Endodermal cell (in vitro differentiated cells): ENCODE measurements around the gene CFAP46. TPM values are rescaled to one million over a fixed set of nuclear protein-coding genes. Genes with fewer than 3 reads are reported as not detected.

ENCODE experiments used
- DNase-seq: peaks from one replicate; pipeline ENCODE4 v3.0.0-alpha.2; 2017
- H3K27ac ChIP-seq: 2 replicates; pipeline ENCODE4 v1.5.1; 2013; ENCODE audit warnings: mild to moderate bottlenecking, low read depth, low read length, moderate library complexity
- H3K27me3 ChIP-seq: 2 replicates; pipeline ENCODE4 v1.6.1; 2013; ENCODE audit warnings: mild to moderate bottlenecking, low read length, moderate library complexity; ENCODE audit not compliant: insufficient read depth, control insufficient read depth, poor library complexity, severe bottlenecking
- H3K36me3 ChIP-seq: 2 replicates; pipeline ENCODE4 v1.7.0; 2013; ENCODE audit warnings: mild to moderate bottlenecking, low read length, moderate library complexity; ENCODE audit not compliant: control insufficient read depth, insufficient read depth
- H3K4me1 ChIP-seq: one replicate; pipeline ENCODE4 v1.7.0; 2013; ENCODE audit warnings: low read length; ENCODE audit not compliant: control insufficient read depth, insufficient read depth
- H3K4me3 ChIP-seq: 2 replicates; pipeline ENCODE4 v1.5.1; 2013; ENCODE audit warnings: mild to moderate bottlenecking, low read length, moderate library complexity
- H3K9ac ChIP-seq: 2 replicates; pipeline ENCODE4 v1.6.1; 2013; ENCODE audit warnings: mild to moderate bottlenecking, low read length, moderate library complexity; ENCODE audit not compliant: poor library complexity, severe bottlenecking; ENCODE audit errors: extremely low read depth
- H3K9me3 ChIP-seq: 2 replicates; pipeline ENCODE4 v1.6.1; 2013; ENCODE audit warnings: mild to moderate bottlenecking, low read length, moderate library complexity; ENCODE audit not compliant: control insufficient read depth
- H3K27ac Mint-ChIP-seq: 2 replicates; pipeline ENCODE4 v1.8.0; 2020; ENCODE audit warnings: mixed read lengths
- H3K27me3 Mint-ChIP-seq: 2 replicates; pipeline ENCODE4 v1.8.0; 2021; ENCODE audit warnings: mild to moderate bottlenecking, mixed read lengths; ENCODE audit not compliant: insufficient read depth
- H3K36me3 Mint-ChIP-seq: 2 replicates; pipeline ENCODE4 v1.8.0; 2020; ENCODE audit warnings: low read depth, mixed read lengths
- H3K4me1 Mint-ChIP-seq: 2 replicates; pipeline ENCODE4 v1.8.0; 2020; ENCODE audit warnings: mixed read lengths
- H3K4me3 Mint-ChIP-seq: 2 replicates; pipeline ENCODE4 v1.8.0; 2020; ENCODE audit warnings: mild to moderate bottlenecking, moderate library complexity, mixed read lengths
- H3K9me3 Mint-ChIP-seq: 2 replicates; pipeline ENCODE4 v1.8.0; 2020; ENCODE audit warnings: mild to moderate bottlenecking, mixed read lengths
- WGBS, 2 experiments: methylation state at CpG; one replicate each; pipeline versions ENCODE4 v1.1.5 to v1.1.7; 2013; ENCODE audit warnings: missing lambda C conversion rate in 2 of 2, mixed read lengths in 1 of 2; ENCODE audit not compliant: insufficient coverage in 1 of 2, insufficient read length in 1 of 2; 5-methylcytosine and 5-hydroxymethylcytosine counted together
- total RNA-seq, 2 donors: library from RNA; stranded (reverse); fragmentation: NEBNext Ultra II Directional in 1 of 2; extraction: Animal tissue kit (Norgen Biotek cat#: 25700) in 1 of 2; gene quantifications; 2 replicates in 1 of 2; 3 replicates in 1 of 2; pipeline ENCODE4 v1.2.1, GENCODE V29; 2021
- TF ChIP-seq, protein P1 (sequence below): fragments of 200-600 bp; sonication (generic); conservative IDR thresholded peaks from 2 replicates; pipeline ENCODE4 v1.5.0; 2021; ENCODE audit warnings: antibody characterized with exemption, mild to moderate bottlenecking

The CFAP46 gene
- total RNA-seq, 2 donors from 2014 or later, result 9.9 to 10.5 TPM

- Mint-ChIP-seq H3K27me3 (peaks cover 64% of the 10 kb centered on the region), H3K27ac (no peak overlapping the region), H3K36me3 (no peaks in the 10 kb centered on the region), H3K4me3 (peak overlapping the region; percentile 35), H3K9me3 (peaks cover 2% of the 10 kb centered on the region), H3K4me1 (no peaks in the 10 kb centered on the region)
- peaks cover 77% of the 10 kb centered on the region for H3K27me3 ChIP-seq
- H3K36me3 ChIP-seq, result no peaks in the 10 kb centered on the region
- no peaks in the 10 kb centered on the region for H3K9me3 ChIP-seq
- H3K9ac ChIP-seq, result no peak overlapping the region
- DNase-seq, result peak; percentile 71
- 9 to 10% methylated on average over 11 to 30 of the region's 30 CpGs for WGBS, 2 experiments
- TF ChIP-seq, protein P1, sequence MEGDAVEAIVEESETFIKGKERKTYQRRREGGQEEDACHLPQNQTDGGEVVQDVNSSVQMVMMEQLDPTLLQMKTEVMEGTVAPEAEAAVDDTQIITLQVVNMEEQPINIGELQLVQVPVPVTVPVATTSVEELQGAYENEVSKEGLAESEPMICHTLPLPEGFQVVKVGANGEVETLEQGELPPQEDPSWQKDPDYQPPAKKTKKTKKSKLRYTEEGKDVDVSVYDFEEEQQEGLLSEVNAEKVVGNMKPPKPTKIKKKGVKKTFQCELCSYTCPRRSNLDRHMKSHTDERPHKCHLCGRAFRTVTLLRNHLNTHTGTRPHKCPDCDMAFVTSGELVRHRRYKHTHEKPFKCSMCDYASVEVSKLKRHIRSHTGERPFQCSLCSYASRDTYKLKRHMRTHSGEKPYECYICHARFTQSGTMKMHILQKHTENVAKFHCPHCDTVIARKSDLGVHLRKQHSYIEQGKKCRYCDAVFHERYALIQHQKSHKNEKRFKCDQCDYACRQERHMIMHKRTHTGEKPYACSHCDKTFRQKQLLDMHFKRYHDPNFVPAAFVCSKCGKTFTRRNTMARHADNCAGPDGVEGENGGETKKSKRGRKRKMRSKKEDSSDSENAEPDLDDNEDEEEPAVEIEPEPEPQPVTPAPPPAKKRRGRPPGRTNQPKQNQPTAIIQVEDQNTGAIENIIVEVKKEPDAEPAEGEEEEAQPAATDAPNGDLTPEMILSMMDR, result no peak
- H3K4me1 ChIP-seq, result no peaks in the 10 kb centered on the region
- H3K4me3 ChIP-seq, result no peak overlapping the region
- no peak overlapping the region for H3K27ac ChIP-seq
Observed at GRCh38 chr10:132788831-132789219, 153.5 kb downstream of the CFAP46 start.

DNA sequence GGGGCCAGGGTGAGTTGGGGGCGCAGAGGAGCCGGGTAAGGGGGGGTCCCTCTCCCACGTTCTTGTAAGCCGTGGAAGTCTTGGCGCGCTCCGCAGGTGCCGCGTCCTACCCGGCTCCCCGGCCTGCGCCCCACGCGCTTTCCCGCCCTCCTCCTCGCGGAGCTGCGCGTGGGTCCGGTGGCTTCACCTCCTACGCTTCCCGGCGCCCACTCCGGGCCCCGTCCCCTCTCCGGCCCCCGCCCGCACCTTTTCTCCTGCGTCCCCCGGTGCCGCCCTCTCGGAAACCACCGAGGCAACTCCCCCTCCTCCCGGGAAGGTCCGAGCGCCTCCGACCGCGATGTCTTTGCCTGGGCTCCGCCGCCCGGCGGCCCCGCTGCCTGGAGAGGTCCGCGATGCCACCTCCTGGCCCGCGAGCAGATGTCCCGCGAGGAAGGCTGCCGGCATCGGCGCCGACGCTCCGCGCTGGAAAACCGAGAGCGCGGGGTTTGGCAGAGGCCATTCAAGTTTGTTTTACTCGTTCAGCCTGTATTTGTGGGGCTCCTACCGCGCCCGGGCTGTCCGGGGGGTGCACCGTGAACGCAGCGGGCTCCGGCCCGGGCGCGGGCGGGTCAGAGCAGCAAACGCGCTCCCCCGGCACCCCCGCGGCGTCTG is 154.1 kb downstream of the CFAP46 start:
- peaks cover 69% of the 10 kb centered on the region for H3K27me3 Mint-ChIP-seq
- Histone ChIP-seq H3K9me3 (no peaks in the 10 kb centered on the region), H3K36me3 (no peaks in the 10 kb centered on the region), H3K27ac (no peak overlapping the region), H3K27me3 (peaks cover 82% of the 10 kb centered on the region), H3K4me3 (no peak overlapping the region), H3K4me1 (no peaks in the 10 kb centered on the region), H3K9ac (no peak overlapping the region)
- H3K4me1 Mint-ChIP-seq, result no peaks in the 10 kb centered on the region
- WGBS, 2 experiments, result 3 to 4% methylated on average over 41 to 79 of the region's 79 CpGs
- TF ChIP-seq, protein P1, result peak; percentile 50
- peak; percentile 77 for DNase-seq
- peak overlapping the region; percentile 35 for H3K4me3 Mint-ChIP-seq
- H3K27ac Mint-ChIP-seq, result no peak overlapping the region
- H3K36me3 Mint-ChIP-seq, result peaks cover 4% of the 10 kb centered on the region
- peaks cover 2% of the 10 kb centered on the region for H3K9me3 Mint-ChIP-seq

GRCh38 chr10:132787495-132788179 is 154.7 kb downstream of the CFAP46 start:
- DNase-seq, result peak; percentile 90
- Histone ChIP-seq H3K9me3 (no peaks in the 10 kb centered on the region), H3K4me1 (no peaks in the 10 kb centered on the region), H3K27me3 (peaks cover 89% of the 10 kb centered on the region), H3K27ac (no peak overlapping the region), H3K36me3 (no peaks in the 10 kb centered on the region), H3K9ac (no peak overlapping the region), H3K4me3 (no peak overlapping the region)
- Mint-ChIP-seq H3K36me3 (peaks cover 11% of the 10 kb centered on the region), H3K27ac (no peak overlapping the region), H3K4me3 (peak overlapping the region; percentile 35), H3K27me3 (peaks cover 70% of the 10 kb centered on the region), H3K4me1 (no peaks in the 10 kb centered on the region), H3K9me3 (peaks cover 2% of the 10 kb centered on the region)
- 0 to 2% methylated on average over 3 to 68 of the region's 80 CpGs for WGBS, 2 experiments
- TF ChIP-seq, protein P1, result no peak
